GM19239 (cell line): Measurements from ENCODE around the gene CDH6.

ENCODE experiments used
- DNase-seq: peaks from one replicate; pipeline ENCODE4 v3.0.0; 2011; ENCODE audit warnings: low spot score; ENCODE audit not compliant: insufficient read length
- FAIRE-seq: peaks from 2 replicates; lab custom pipeline; 2011; peaks lifted over from hg19 to GRCh38; lab: Jason Lieb, UNC

The CDH6 gene

DNA sequence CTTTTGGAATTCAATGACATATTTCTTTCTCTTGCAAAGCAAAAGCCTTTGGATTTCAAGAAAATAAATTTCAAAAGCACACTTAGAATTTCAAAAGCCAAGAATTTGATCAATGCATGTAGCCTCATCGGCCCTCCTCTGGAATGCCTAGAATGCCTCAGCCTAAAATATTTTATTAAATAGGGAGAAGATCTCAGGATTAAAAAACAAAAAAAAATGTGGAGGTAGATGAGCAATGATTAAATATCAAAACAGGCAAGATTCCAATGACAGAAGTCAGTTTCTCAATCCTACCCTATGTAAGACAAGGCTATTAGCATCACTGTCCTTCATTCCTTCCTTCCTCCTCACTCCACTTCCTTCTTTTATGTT is 169.0 kb downstream of the CDH6 start:
- FAIRE-seq = no peak
- DNase-seq = no peak

DNA sequence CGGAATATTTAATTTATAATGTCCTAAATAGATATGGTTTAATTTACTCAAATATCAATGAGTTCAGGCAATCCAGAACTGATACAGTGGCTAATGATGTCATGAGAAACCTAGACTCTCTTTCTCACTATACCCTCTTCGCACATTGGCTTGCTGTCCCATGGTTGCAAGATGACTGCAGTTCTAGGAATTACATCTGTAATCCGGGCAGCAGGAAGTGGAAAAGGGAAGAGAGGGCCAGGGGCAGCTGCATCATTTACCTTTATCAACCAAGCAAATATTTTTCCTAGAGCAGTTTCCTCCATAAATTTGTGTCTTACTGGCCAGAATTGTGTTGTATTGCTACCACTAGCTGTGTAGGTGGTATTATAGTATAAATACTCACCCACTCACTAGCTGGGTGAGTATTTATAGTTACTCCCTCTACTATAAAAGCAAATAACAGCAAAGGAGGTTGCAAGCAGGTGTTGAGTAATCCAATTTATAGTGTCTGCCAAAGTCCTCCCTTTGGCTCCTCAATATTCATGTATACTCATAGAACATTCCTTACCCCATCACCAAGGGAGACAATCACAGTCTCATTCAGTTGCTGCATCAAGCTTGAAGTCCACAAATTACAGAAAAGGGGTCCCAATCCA is 169.6 kb downstream of the CDH6 start:
- DNase-seq (no peak), FAIRE-seq (no peak)

DNA sequence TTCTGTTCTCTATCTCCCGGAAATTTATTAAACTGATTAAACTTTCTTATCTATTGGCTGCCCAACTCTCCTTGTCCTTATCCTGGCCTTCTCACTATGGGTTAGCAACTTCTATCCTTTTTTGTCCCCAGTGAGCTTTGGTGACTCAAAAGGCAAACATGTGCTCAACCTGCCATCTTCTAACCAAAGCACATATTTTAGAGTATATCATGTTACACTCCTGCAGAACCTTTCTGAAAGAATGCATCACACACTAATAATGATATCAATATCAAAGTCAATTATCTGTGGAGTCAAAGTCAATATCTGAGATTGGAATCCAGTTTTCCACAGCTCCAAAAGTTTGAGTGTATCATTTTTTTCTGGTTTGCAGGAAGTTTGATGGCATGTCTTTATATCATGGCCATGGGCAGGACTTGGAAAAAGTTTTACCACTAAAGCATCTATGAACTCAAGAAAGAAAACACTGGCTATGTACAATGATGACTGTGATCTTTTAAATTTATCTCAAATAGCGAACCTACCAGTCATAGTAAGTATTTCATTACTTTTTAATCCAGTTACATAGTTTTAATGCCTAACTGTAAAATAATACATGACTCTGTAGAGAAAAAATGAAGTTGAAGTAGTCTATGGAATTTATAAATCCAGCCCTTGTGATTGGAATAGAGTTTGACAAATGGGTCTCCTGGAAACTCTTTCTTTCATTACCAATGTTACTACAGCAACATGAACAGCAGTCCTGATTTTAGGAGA is 171.6 kb downstream of the CDH6 start:
- DNase-seq = no peak
- no peak for FAIRE-seq

DNA sequence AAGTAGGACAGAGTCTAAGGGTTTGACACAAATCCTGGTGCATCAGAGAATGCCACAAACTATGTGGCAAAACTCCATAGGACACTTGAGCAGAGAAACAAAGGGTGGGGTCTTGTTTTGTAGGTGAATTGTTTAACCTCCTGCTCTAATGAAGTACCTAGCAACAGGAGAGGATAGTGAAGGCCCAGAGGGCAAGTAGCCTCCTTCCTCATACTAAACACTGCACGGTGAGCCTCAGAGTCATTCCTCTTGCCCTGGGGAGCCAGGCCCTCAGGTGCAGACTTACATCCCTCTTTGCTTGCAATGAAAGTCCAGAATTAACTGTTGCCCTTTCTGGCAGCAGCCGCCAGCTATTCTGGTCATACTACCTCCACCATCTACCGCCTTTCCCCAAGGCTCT is 172.3 kb downstream of the CDH6 start:
- FAIRE-seq = no peak
- DNase-seq = no peak

DNA sequence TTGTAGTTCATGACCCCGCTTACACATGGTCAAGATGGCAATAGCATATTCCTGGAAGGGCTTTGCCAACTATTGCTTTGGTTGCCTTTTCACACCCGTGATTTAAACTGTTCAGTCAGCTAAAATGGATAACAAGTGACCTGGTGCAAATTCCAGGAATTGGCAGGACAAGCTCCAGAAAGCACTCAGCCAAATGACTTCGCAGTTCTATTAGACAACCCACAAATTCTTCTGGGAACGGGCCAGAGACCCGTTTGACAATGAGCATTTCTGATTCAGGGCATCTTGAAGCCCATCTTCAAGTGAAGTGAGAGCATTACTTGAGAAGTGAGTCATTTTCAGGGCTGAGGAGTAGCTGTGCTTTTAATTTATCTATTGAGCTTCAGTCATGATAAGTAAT is 173.5 kb downstream of the CDH6 start:
- FAIRE-seq = no peak
- DNase-seq = no peak

DNA sequence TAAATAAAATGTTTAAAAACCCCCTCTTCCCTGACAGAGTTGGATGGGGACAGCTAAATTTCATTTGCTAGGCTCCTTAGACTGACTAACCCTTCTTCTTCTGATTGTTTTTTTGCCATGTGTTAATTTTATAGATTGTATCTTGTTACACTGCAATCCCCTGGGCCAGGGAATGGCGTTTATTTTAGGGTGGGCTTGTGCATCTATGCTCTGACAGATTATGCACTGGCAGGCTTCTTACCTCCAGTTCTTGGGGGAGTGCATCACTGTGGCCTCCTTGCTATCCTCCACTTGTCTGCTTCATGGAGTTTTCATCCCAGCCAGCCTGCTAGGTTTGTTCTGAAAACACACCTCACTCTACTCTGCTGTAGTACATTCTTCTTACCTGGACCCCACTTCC is 178.6 kb downstream of the CDH6 start:
- DNase-seq (no peak), FAIRE-seq (no peak)

DNA sequence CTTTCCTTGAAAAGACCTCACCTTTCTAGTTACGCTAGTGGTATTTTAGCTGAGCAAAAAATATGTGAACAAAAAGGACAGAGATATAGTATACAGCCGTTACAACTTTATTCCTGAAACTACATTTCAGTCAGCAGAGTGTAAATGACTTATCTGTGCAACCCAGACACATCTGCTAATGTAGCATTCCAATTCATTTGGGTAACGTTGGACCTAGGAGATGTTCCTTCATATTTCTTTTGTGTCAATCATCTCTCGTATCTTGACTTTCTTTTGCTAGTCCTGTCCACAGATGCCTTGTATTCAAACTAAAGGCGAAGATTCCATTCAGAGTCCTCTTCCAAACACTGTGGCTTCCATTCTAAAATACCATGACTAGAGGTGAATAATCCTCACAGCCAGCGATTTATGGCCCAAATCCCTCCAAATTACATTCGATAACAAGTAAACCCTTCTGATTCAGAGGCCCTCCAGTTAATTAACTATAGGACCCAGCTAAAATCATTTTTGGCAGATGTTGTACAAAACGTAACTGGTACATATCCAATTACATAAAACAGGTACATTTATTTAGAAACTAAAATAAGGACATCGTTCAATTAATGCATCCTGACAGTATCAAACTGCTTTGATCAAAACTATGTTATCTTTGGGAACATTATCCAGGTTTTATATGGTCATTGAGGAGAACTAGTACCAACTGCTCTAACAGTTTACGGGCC is 182.7 kb downstream of the CDH6 start:
- FAIRE-seq (no peak), DNase-seq (no peak)

DNA sequence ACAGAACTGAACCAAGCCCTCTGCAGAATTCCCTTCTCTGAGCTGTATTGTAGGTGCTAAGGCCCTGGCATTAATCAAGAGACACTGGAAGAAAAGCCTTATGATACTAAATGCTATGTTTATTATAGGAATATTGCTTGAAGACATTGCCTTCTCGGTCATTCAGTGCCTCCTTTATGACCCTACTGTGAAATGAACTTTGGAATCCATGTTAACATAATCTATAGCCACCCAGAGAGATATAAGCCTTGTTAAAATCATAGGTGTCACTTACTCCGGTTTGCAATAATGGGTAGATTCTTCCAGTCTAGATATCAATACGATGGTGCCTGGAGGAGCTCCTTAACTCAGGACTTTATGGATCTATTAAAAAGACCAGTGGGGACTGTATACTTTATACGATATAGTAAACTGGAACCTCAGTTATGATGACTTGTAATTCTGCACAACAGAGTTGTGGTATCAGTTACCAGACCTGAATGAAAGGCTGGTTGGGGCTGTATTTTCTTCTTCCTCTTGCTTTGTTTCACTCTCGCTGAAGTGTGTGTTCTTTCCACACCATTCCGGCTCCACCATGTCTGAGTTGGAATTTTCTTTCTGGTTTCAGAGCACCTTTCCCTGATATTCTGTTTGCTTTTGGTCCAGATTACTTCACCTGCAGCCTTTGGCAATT is 183.9 kb downstream of the CDH6 start:
- FAIRE-seq = no peak
- DNase-seq = no peak

DNA sequence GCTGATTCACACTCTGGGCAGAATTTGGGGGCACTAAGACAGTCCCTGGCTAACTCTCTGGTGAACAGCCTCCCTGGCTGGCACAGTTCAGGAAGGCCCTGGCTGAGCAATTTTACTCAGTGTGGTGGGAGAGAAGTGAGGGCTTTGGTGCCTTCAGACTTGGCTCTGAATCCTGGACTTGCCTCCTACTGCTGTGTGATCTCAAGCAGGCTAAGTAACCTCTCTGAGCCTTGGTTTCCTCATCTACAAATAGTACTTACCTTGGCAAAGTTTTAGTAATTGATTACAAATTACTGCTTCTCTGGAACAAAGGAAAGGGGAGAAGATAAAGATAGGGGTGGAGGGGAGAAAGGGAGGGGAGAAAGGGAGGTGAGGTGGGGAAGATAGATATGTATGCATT is 184.7 kb downstream of the CDH6 start:
- DNase-seq (no peak), FAIRE-seq (no peak)
